Measurements from ENCODE around the gene NFATC3. TPM values are rescaled to one million over a fixed set of nuclear protein-coding genes. Genes with fewer than 3 reads are reported as not detected.

The NFATC3 gene
- total and polyA plus RNA-seq, 7 donors = 9.8 to 53.5 (median 42.7) TPM

GRCh38 chr16:68061396-68061795 lies 23.8 kb upstream of the NFATC3 start:
- no peak for TF ChIP-seq CTCF (IDR thresholded peaks at IDR 0.05)
- H3K4me1 ChIP-seq = peaks cover 28% of the 10 kb centered on the region
- intact Hi-C loops (cut with DNase I) = loop anchor here (5.0 kb wide), 1 partner anchor 69 kb away; no protein-coding TSS in a partner anchor
- H3K4me3 ChIP-seq = no peak overlapping the region
- ATAC-seq (no peak), DNase-seq (no peak)
- H3K9me3 ChIP-seq = no peaks in the 10 kb centered on the region
- no peaks in the 10 kb centered on the region for H3K27me3 ChIP-seq (ENCODE audit: insufficient read depth in 3 of 3, low read length in 2 of 3)
- 74 to 82% (median 74%) methylated on average over 3 of the region's 3 CpGs for WGBS, 3 donors
- peaks cover 6 to 34% of the 10 kb centered on the region in 2 donors for H3K36me3 ChIP-seq (ENCODE audit: insufficient read depth in 1 of 2, low read depth in 1 of 2)
- H3K27ac ChIP-seq = no peak overlapping the region

GRCh38 chr16:68062910-68063393 lies 22.2 kb upstream of the NFATC3 start:
- H3K27me3 ChIP-seq (ENCODE audit: insufficient read depth in 3 of 3, low read length in 2 of 3) = no peaks in the 10 kb centered on the region
- no peak overlapping the region for H3K4me3 ChIP-seq
- H3K9me3 ChIP-seq = no peaks in the 10 kb centered on the region
- H3K36me3 ChIP-seq (ENCODE audit: insufficient read depth in 1 of 2, low read depth in 1 of 2) = peaks cover 6 to 25% of the 10 kb centered on the region in 2 donors
- H3K4me1 ChIP-seq = peaks cover 34% of the 10 kb centered on the region
- ATAC-seq (no peak), DNase-seq (no peak)
- no peak for TF ChIP-seq CTCF (IDR thresholded peaks at IDR 0.05)
- WGBS, 3 donors = 87 to 94% (median 92%) methylated on average over 4 of the region's 4 CpGs
- peak overlapping the region; percentile 92 for H3K27ac ChIP-seq
- intact Hi-C loops (cut with DNase I) = loop anchor here (5.0 kb wide), 1 partner anchor 71 kb away; no protein-coding TSS in a partner anchor

- ATAC-seq (peak; percentile 79 to 87 (median 85)), DNase-seq (peak; percentile 78 to 91)
- no peaks in the 10 kb centered on the region for H3K9me3 ChIP-seq
- H3K4me1 ChIP-seq = peaks cover 52% of the 10 kb centered on the region
- peak overlapping the region; percentile 92 for H3K27ac ChIP-seq
- no peaks in the 10 kb centered on the region for H3K27me3 ChIP-seq (ENCODE audit: insufficient read depth in 3 of 3, low read length in 2 of 3)
- 13 to 26% (median 17%) methylated on average over 2 of the region's 2 CpGs for WGBS, 3 donors
- peak; percentile 85 for TF ChIP-seq CTCF (IDR thresholded peaks at IDR 0.05)
- H3K4me3 ChIP-seq = no peak overlapping the region
- intact Hi-C loops (cut with DNase I) = loop anchor here (1.0 to 5.0 kb wide), 2 partner anchors 73 to 249 kb away; no protein-coding TSS in a partner anchor
- H3K36me3 ChIP-seq (ENCODE audit: insufficient read depth in 1 of 2, low read depth in 1 of 2) = peaks cover 6 to 19% of the 10 kb centered on the region in 2 donors
Observed at GRCh38 chr16:68064791-68065365, 20.3 kb upstream of the NFATC3 start.

GRCh38 chr16:68065716-68066305 lies 19.4 kb upstream of the NFATC3 start:
- ATAC-seq (no peak), DNase-seq (no peak)
- Histone ChIP-seq H3K27ac (peak overlapping the region; percentile 92), H3K9me3 (no peaks in the 10 kb centered on the region), H3K36me3 (ENCODE audit: insufficient read depth in 1 of 2, low read depth in 1 of 2) (peaks cover 6 to 14% of the 10 kb centered on the region in 2 donors), H3K27me3 (ENCODE audit: insufficient read depth in 3 of 3, low read length in 2 of 3) (no peaks in the 10 kb centered on the region), H3K4me1 (peaks cover 62% of the 10 kb centered on the region), H3K4me3 (no peak overlapping the region)
- TF ChIP-seq CTCF (IDR thresholded peaks at IDR 0.05) = no peak
- intact Hi-C loops (cut with DNase I) = no loop called here
- 55 to 68% (median 56%) methylated on average over 6 of the region's 6 CpGs for WGBS, 3 donors

Measured in psoas muscle (tissue), 8 donors.